ENCODE results near the gene MCM3. TPM values are rescaled to one million over a fixed set of nuclear protein-coding genes. Genes with fewer than 3 reads are reported as not detected.

The MCM3 gene
- total and polyA plus RNA-seq, 2 donors (not counting 1 experiment from before 2014, with no cell fraction given) = 34.3 to 58.5 TPM

GRCh38 chr6:52262620-52263344, 21.8 kb downstream of the MCM3 start:
- Histone ChIP-seq H3K27ac (ENCODE audit: low read length in 2 of 2) (no peak overlapping the region), H3K9ac (ENCODE audit: low read length) (no peak overlapping the region), H3K4me3 (ENCODE audit: control extremely low read depth in 1 of 5, extremely low read depth in 1 of 5, insufficient read depth in 1 of 5, low read depth in 2 of 5, low read length in 4 of 5) (no peak overlapping the region), H3K36me3 (replicated peaks in 1 of 2; ENCODE audit: control extremely low read depth in 1 of 2, control insufficient read depth in 1 of 2, extremely low read depth in 1 of 2, insufficient read depth in 2 of 2, low read length in 1 of 2) (peaks cover 1 to 48% of the 10 kb centered on the region in 2 experiments), H2AFZ (ENCODE audit: insufficient read depth, low read depth, low read length, poor library complexity, severe bottlenecking) (no peak overlapping the region), H3K79me2 (ENCODE audit: control insufficient read depth, insufficient read depth, low read length) (no peaks in the 10 kb centered on the region), H4K20me1 (ENCODE audit: control insufficient read depth, insufficient read depth, low read length, poor library complexity, severe bottlenecking) (peaks cover 8% of the 10 kb centered on the region), H3K4me2 (replicated peaks; ENCODE audit: low read depth, low read length, poor library complexity, severe bottlenecking) (no peak overlapping the region), H3K27me3 (replicated peaks in 1 of 4; ENCODE audit: control extremely low read depth in 1 of 4, control insufficient read depth in 3 of 4, insufficient read depth in 4 of 4, low read length in 3 of 4) (no peaks in the 10 kb centered on the region), H3K4me1 (ENCODE audit: control insufficient read depth in 2 of 2, insufficient read depth in 2 of 2, low read length in 2 of 2) (no peaks in the 10 kb centered on the region), H3K9me3 (ENCODE audit: control extremely low read depth in 1 of 3, control insufficient read depth in 2 of 3, insufficient read depth in 1 of 3, low read length in 2 of 3) (no peaks in the 10 kb centered on the region)
- ATAC-seq (ENCODE audit: low read depth) = no peak
- no peak overlapping the region for H3K27ac Mint-ChIP-seq
- H3K27me3 Mint-ChIP-seq = no peaks in the 10 kb centered on the region
- no peak overlapping the region for H3K4me3 Mint-ChIP-seq
- DNase-seq = no peak
- intact Hi-C loops (cut with micrococcal nuclease) = loop anchor here (2.0 kb wide), 1 partner anchor 100 kb away; no protein-coding TSS in a partner anchor
- H3K9me3 Mint-ChIP-seq (ENCODE audit: insufficient read depth) = no peaks in the 10 kb centered on the region
- peaks cover 6% of the 10 kb centered on the region for H3K4me1 Mint-ChIP-seq
- WGBS (ENCODE audit: insufficient coverage) = 81% methylated on average over 9 of the region's 9 CpGs
- ChIA-PET POLR2A (no interaction called here), CTCF (interaction anchor here (0.7 to 4.3 kb wide), 16 partner anchors 10 to 409 kb away, joined by 3 to 32 read pairs (median 4); partner anchors contain the start of gene MCM3)
- TF ChIP-seq, protein P1, sequence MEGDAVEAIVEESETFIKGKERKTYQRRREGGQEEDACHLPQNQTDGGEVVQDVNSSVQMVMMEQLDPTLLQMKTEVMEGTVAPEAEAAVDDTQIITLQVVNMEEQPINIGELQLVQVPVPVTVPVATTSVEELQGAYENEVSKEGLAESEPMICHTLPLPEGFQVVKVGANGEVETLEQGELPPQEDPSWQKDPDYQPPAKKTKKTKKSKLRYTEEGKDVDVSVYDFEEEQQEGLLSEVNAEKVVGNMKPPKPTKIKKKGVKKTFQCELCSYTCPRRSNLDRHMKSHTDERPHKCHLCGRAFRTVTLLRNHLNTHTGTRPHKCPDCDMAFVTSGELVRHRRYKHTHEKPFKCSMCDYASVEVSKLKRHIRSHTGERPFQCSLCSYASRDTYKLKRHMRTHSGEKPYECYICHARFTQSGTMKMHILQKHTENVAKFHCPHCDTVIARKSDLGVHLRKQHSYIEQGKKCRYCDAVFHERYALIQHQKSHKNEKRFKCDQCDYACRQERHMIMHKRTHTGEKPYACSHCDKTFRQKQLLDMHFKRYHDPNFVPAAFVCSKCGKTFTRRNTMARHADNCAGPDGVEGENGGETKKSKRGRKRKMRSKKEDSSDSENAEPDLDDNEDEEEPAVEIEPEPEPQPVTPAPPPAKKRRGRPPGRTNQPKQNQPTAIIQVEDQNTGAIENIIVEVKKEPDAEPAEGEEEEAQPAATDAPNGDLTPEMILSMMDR (IDR thresholded peaks at IDR 0.05) = no peak
- no peak for TF ChIP-seq EZH2 (IDR thresholded peaks at IDR 0.05; ENCODE audit: borderline replicate concordance, insufficient read depth, low read depth, low read length, poor library complexity, severe bottlenecking)

DNA sequence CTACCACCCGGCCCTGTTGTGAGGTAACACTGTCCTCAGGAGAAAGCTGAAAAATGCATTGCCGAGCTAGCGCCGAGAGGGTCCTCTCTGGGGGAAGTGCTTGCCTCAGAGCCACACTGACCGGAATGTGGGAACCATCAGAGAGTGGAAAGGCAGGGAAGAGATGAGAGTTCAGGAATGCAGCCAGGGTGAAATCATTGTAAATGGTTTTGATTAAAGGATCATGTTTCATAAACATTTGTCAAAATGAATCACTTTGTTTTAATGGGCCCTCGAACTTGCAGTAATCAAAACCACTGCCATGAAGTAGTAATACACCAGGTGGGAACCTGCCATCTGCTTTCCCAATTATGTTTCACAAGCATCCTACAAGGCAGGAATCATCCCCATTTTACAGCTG, 23.3 kb downstream of the MCM3 start:
- TF ChIP-seq EZH2 (IDR thresholded peaks at IDR 0.05; ENCODE audit: borderline replicate concordance, insufficient read depth, low read depth, low read length, poor library complexity, severe bottlenecking) = no peak
- TF ChIP-seq, protein P1 (IDR thresholded peaks at IDR 0.05) = no peak
- Mint-ChIP-seq H3K4me1 (peaks cover 6% of the 10 kb centered on the region), H3K4me3 (no peak overlapping the region), H3K27me3 (no peaks in the 10 kb centered on the region), H3K9me3 (ENCODE audit: insufficient read depth) (no peaks in the 10 kb centered on the region), H3K27ac (no peak overlapping the region)
- H3K79me2 ChIP-seq (ENCODE audit: control insufficient read depth, insufficient read depth, low read length) = no peaks in the 10 kb centered on the region
- no peak overlapping the region for H2AFZ ChIP-seq (ENCODE audit: insufficient read depth, low read depth, low read length, poor library complexity, severe bottlenecking)
- no peaks in the 10 kb centered on the region for H3K9me3 ChIP-seq (ENCODE audit: control extremely low read depth in 1 of 3, control insufficient read depth in 2 of 3, insufficient read depth in 1 of 3, low read length in 2 of 3)
- ATAC-seq (ENCODE audit: low read depth) (no peak), DNase-seq (no peak)
- H3K4me1 ChIP-seq (ENCODE audit: control insufficient read depth in 2 of 2, insufficient read depth in 2 of 2, low read length in 2 of 2) = no peaks in the 10 kb centered on the region
- no peak overlapping the region for H3K4me2 ChIP-seq (replicated peaks; ENCODE audit: low read depth, low read length, poor library complexity, severe bottlenecking)
- intact Hi-C loops (cut with micrococcal nuclease) = no loop called here
- H3K9ac ChIP-seq (ENCODE audit: low read length) = no peak overlapping the region
- no peak overlapping the region for H3K27ac ChIP-seq (ENCODE audit: low read length in 2 of 2)
- no peaks in the 10 kb centered on the region for H3K27me3 ChIP-seq (replicated peaks in 1 of 4; ENCODE audit: control extremely low read depth in 1 of 4, control insufficient read depth in 3 of 4, insufficient read depth in 4 of 4, low read length in 3 of 4)
- ChIA-PET CTCF (interaction anchor here (1.8 kb wide), 1 partner anchor 18 kb away, joined by 5 read pairs; no protein-coding TSS in a partner anchor), POLR2A (no interaction called here)
- WGBS (ENCODE audit: insufficient coverage) = 100% methylated on average over 6 of the region's 6 CpGs
- H3K4me3 ChIP-seq (ENCODE audit: control extremely low read depth in 1 of 5, extremely low read depth in 1 of 5, insufficient read depth in 1 of 5, low read depth in 2 of 5, low read length in 4 of 5) = no peak overlapping the region
- H3K36me3 ChIP-seq (replicated peaks in 1 of 2; ENCODE audit: control extremely low read depth in 1 of 2, control insufficient read depth in 1 of 2, extremely low read depth in 1 of 2, insufficient read depth in 2 of 2, low read length in 1 of 2) = peaks cover 1 to 36% of the 10 kb centered on the region in 2 experiments
- peaks cover 8% of the 10 kb centered on the region for H4K20me1 ChIP-seq (ENCODE audit: control insufficient read depth, insufficient read depth, low read length, poor library complexity, severe bottlenecking)
